ENCODE results near the gene CWC27.
A peak's percentile ranks its signal among the peaks of the same experiment; 100 is the strongest.

Gene CWC27

GRCh38 chr5:64918083-64918482 lies 149.4 kb downstream of the CWC27 start:
- no peak overlapping the region for H4K8ac ChIP-seq (ENCODE audit: low read length)
- H2BK120ac ChIP-seq (ENCODE audit: low read depth, low read length) = no peak overlapping the region
- WGBS = no CpG with 5 or more reads among the region's 1 CpG
- H3K27me3 ChIP-seq (ENCODE audit: control insufficient read depth in 1 of 2, insufficient read depth in 1 of 2, low read length in 2 of 2) = no peaks in the 10 kb centered on the region
- H3K4me2 ChIP-seq (ENCODE audit: low read length, poor library complexity, severe bottlenecking) = no peak overlapping the region
- no peak overlapping the region for H4K91ac ChIP-seq (ENCODE audit: low read length)
- no peak overlapping the region for H3K14ac ChIP-seq (ENCODE audit: low read length in 2 of 2)
- no peak overlapping the region for H2BK15ac ChIP-seq (ENCODE audit: low read depth, poor library complexity, severe bottlenecking)
- H3K4me3 ChIP-seq (ENCODE audit: insufficient read depth in 1 of 2, low read depth in 1 of 2, low read length in 2 of 2) = no peak overlapping the region
- H2AK5ac ChIP-seq (ENCODE audit: low read length, severe bottlenecking) = no peak overlapping the region
- no peak overlapping the region for H3K23ac ChIP-seq (ENCODE audit: low read length in 2 of 2)
- DNase-seq = no peak
- no peak overlapping the region for H3K4ac ChIP-seq (ENCODE audit: low read depth in 1 of 2, low read length in 2 of 2)
- H3K9me3 ChIP-seq (ENCODE audit: control insufficient read depth, low read length) = peaks cover 36% of the 10 kb centered on the region
- H3K18ac ChIP-seq (ENCODE audit: low read depth in 1 of 2, low read length in 2 of 2) = no peak overlapping the region
- H2BK5ac ChIP-seq (ENCODE audit: low read depth, low read length, poor library complexity, severe bottlenecking) = no peak overlapping the region
- H2AFZ ChIP-seq (ENCODE audit: low read depth, low read length) = no peak overlapping the region
- peaks cover 3 to 10% of the 10 kb centered on the region in 2 experiments for H3K36me3 ChIP-seq (ENCODE audit: control insufficient read depth in 1 of 2, insufficient read depth in 2 of 2, low read depth in 1 of 2, low read length in 2 of 2)
- no peak overlapping the region for H2BK12ac ChIP-seq (ENCODE audit: low read length in 2 of 2)
- peaks cover 3% of the 10 kb centered on the region for H3K4me1 ChIP-seq (ENCODE audit: control insufficient read depth, insufficient read depth, low read depth, low read length)
- no peak overlapping the region for H3K9ac ChIP-seq (ENCODE audit: low read length)
- no peak overlapping the region for H3K27ac ChIP-seq (ENCODE audit: low read length, poor library complexity, severe bottlenecking)
- H3K79me1 ChIP-seq (replicated peaks; ENCODE audit: low read length, poor library complexity, severe bottlenecking) = peaks cover 4% of the 10 kb centered on the region

- peaks cover 3 to 13% of the 10 kb centered on the region in 2 experiments for H3K36me3 ChIP-seq (ENCODE audit: control insufficient read depth in 1 of 2, insufficient read depth in 2 of 2, low read depth in 1 of 2, low read length in 2 of 2)
Observed at GRCh38 chr5:64921386-64921785, 152.7 kb downstream of the CWC27 start.

GRCh38 chr5:64923151-64923685 lies 154.5 kb downstream of the CWC27 start:
- no peak overlapping the region for H2AFZ ChIP-seq (ENCODE audit: low read depth, low read length)
- H3K27me3 ChIP-seq (ENCODE audit: control insufficient read depth in 1 of 2, insufficient read depth in 1 of 2, low read length in 2 of 2) = no peaks in the 10 kb centered on the region
- H2BK12ac ChIP-seq (ENCODE audit: low read length in 2 of 2) = peak overlapping the region; percentile 35 to 87
- H3K4me2 ChIP-seq (ENCODE audit: low read length, poor library complexity, severe bottlenecking) = no peak overlapping the region
- no peak overlapping the region for H3K14ac ChIP-seq (ENCODE audit: low read length in 2 of 2)
- H4K91ac ChIP-seq (ENCODE audit: low read length) = peak overlapping the region; percentile 59
- H3K9me3 ChIP-seq (ENCODE audit: control insufficient read depth, low read length) = peaks cover 32% of the 10 kb centered on the region
- H3K79me1 ChIP-seq (replicated peaks; ENCODE audit: low read length, poor library complexity, severe bottlenecking) = peaks cover 2% of the 10 kb centered on the region
- DNase-seq = peak; percentile 84
- H2BK120ac ChIP-seq (ENCODE audit: low read depth, low read length) = peak overlapping the region; percentile 52
- whole genome bisulfite sequencing = 35% methylated on average over 4 of the region's 6 CpGs
- no peak overlapping the region for H3K4ac ChIP-seq (ENCODE audit: low read depth in 1 of 2, low read length in 2 of 2)
- peak overlapping the region; percentile 12 for H2BK15ac ChIP-seq (ENCODE audit: low read depth, poor library complexity, severe bottlenecking)
- H3K4me3 ChIP-seq (ENCODE audit: insufficient read depth in 1 of 2, low read depth in 1 of 2, low read length in 2 of 2) = no peak overlapping the region
- H3K23ac ChIP-seq (ENCODE audit: low read length in 2 of 2) = no peak overlapping the region
- peaks cover 3% of the 10 kb centered on the region for H3K4me1 ChIP-seq (ENCODE audit: control insufficient read depth, insufficient read depth, low read depth, low read length)
- H3K18ac ChIP-seq (ENCODE audit: low read depth in 1 of 2, low read length in 2 of 2) = peak overlapping the region in 1 of 2 experiments; percentile 64
- no peak overlapping the region for H2BK5ac ChIP-seq (ENCODE audit: low read depth, low read length, poor library complexity, severe bottlenecking)
- H4K8ac ChIP-seq (ENCODE audit: low read length) = peak overlapping the region; percentile 5
- H3K27ac ChIP-seq (ENCODE audit: low read length, poor library complexity, severe bottlenecking) = no peak overlapping the region
- H3K9ac ChIP-seq (ENCODE audit: low read length) = no peak overlapping the region
- peaks cover 3 to 13% of the 10 kb centered on the region in 2 experiments for H3K36me3 ChIP-seq (ENCODE audit: control insufficient read depth in 1 of 2, insufficient read depth in 2 of 2, low read depth in 1 of 2, low read length in 2 of 2)
- H2AK5ac ChIP-seq (ENCODE audit: low read length, severe bottlenecking) = no peak overlapping the region

More at GRCh38 chr5:64921386-64921785, 152.7 kb downstream of the CWC27 start:
- Histone ChIP-seq H2BK12ac (ENCODE audit: low read length in 2 of 2) (no peak overlapping the region), H3K4me1 (ENCODE audit: control insufficient read depth, insufficient read depth, low read depth, low read length) (peaks cover 3% of the 10 kb centered on the region), H2AFZ (ENCODE audit: low read depth, low read length) (no peak overlapping the region), H3K9ac (ENCODE audit: low read length) (no peak overlapping the region), H3K4ac (ENCODE audit: low read depth in 1 of 2, low read length in 2 of 2) (no peak overlapping the region), H3K27me3 (ENCODE audit: control insufficient read depth in 1 of 2, insufficient read depth in 1 of 2, low read length in 2 of 2) (no peaks in the 10 kb centered on the region), H4K91ac (ENCODE audit: low read length) (no peak overlapping the region), H2BK120ac (ENCODE audit: low read depth, low read length) (no peak overlapping the region), H4K8ac (ENCODE audit: low read length) (no peak overlapping the region), H3K9me3 (ENCODE audit: control insufficient read depth, low read length) (peaks cover 36% of the 10 kb centered on the region), H3K79me1 (replicated peaks; ENCODE audit: low read length, poor library complexity, severe bottlenecking) (peaks cover 4% of the 10 kb centered on the region), H3K18ac (ENCODE audit: low read depth in 1 of 2, low read length in 2 of 2) (no peak overlapping the region), H3K4me3 (ENCODE audit: insufficient read depth in 1 of 2, low read depth in 1 of 2, low read length in 2 of 2) (no peak overlapping the region), H2BK15ac (ENCODE audit: low read depth, poor library complexity, severe bottlenecking) (no peak overlapping the region), H2BK5ac (ENCODE audit: low read depth, low read length, poor library complexity, severe bottlenecking) (no peak overlapping the region), H3K4me2 (ENCODE audit: low read length, poor library complexity, severe bottlenecking) (no peak overlapping the region), H2AK5ac (ENCODE audit: low read length, severe bottlenecking) (no peak overlapping the region), H3K27ac (ENCODE audit: low read length, poor library complexity, severe bottlenecking) (no peak overlapping the region), H3K14ac (ENCODE audit: low read length in 2 of 2) (no peak overlapping the region), H3K23ac (ENCODE audit: low read length in 2 of 2) (no peak overlapping the region)
- no peak for DNase-seq
- WGBS = no CpG with 5 or more reads among the region's 2 CpGs

GRCh38 chr5:64925123-64925522 lies 156.4 kb downstream of the CWC27 start:
- no peak for DNase-seq
- no peak overlapping the region for H2BK5ac ChIP-seq (ENCODE audit: low read depth, low read length, poor library complexity, severe bottlenecking)
- peaks cover 3% of the 10 kb centered on the region for H3K4me1 ChIP-seq (ENCODE audit: control insufficient read depth, insufficient read depth, low read depth, low read length)
- peaks cover 2% of the 10 kb centered on the region for H3K79me1 ChIP-seq (replicated peaks; ENCODE audit: low read length, poor library complexity, severe bottlenecking)
- peaks cover 3 to 5% of the 10 kb centered on the region in 2 experiments for H3K36me3 ChIP-seq (ENCODE audit: control insufficient read depth in 1 of 2, insufficient read depth in 2 of 2, low read depth in 1 of 2, low read length in 2 of 2)
- no peak overlapping the region for H3K27ac ChIP-seq (ENCODE audit: low read length, poor library complexity, severe bottlenecking)
- H3K4me3 ChIP-seq (ENCODE audit: insufficient read depth in 1 of 2, low read depth in 1 of 2, low read length in 2 of 2) = no peak overlapping the region
- no peak overlapping the region for H3K23ac ChIP-seq (ENCODE audit: low read length in 2 of 2)
- no peak overlapping the region for H3K9ac ChIP-seq (ENCODE audit: low read length)
- no peaks in the 10 kb centered on the region for H3K27me3 ChIP-seq (ENCODE audit: control insufficient read depth in 1 of 2, insufficient read depth in 1 of 2, low read length in 2 of 2)
- no peak overlapping the region for H3K4ac ChIP-seq (ENCODE audit: low read depth in 1 of 2, low read length in 2 of 2)
- H4K8ac ChIP-seq (ENCODE audit: low read length) = no peak overlapping the region
- no peak overlapping the region for H3K18ac ChIP-seq (ENCODE audit: low read depth in 1 of 2, low read length in 2 of 2)
- no peak overlapping the region for H2BK12ac ChIP-seq (ENCODE audit: low read length in 2 of 2)
- no peak overlapping the region for H2AK5ac ChIP-seq (ENCODE audit: low read length, severe bottlenecking)
- no peak overlapping the region for H3K14ac ChIP-seq (ENCODE audit: low read length in 2 of 2)
- H4K91ac ChIP-seq (ENCODE audit: low read length) = no peak overlapping the region
- WGBS = no CpG with 5 or more reads among the region's 1 CpG
- H3K9me3 ChIP-seq (ENCODE audit: control insufficient read depth, low read length) = peaks cover 23% of the 10 kb centered on the region
- H3K4me2 ChIP-seq (ENCODE audit: low read length, poor library complexity, severe bottlenecking) = no peak overlapping the region
- no peak overlapping the region for H2AFZ ChIP-seq (ENCODE audit: low read depth, low read length)
- no peak overlapping the region for H2BK15ac ChIP-seq (ENCODE audit: low read depth, poor library complexity, severe bottlenecking)
- H2BK120ac ChIP-seq (ENCODE audit: low read depth, low read length) = no peak overlapping the region

Measured in mesenchymal stem cell (in vitro differentiated cells and primary cell).